HG03159 (cell line): ENCODE data around the gene USP47.

Experiments used
- ATAC-seq: cut with Tn5 transposase; IDR thresholded peaks from one replicate; pipeline ENCODE4 v1.9.1; 2021; ENCODE audit warnings: mild to moderate bottlenecking, moderate library complexity; ENCODE audit not compliant: unreplicated experiment

USP47 gene

DNA sequence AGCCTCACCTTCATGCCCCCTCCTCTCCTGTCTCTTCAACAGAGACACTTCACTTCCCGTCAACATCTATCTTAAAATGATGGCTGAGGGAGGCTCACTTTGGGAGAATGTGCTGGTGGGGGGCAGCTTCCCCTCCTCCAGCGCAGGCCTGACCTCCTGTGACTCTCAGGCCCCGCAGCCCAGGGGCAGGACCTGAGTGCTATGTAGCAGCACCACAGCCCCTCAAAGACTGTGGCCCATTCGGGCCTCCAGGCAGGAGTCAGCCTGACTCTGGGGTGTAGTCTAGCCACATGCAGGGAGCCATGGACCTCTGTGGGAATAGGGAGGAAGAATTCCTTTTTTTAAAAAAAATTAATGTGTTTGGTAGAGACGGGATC, 123.0 kb downstream of the USP47 start:
- no peak for ATAC-seq

GRCh38 chr11:11965192-11965591, 123.4 kb downstream of the USP47 start:
- no peak for ATAC-seq

- ATAC-seq: no peak
These were observed 124.0 kb downstream of the USP47 start for GRCh38 chr11:11965656-11966353.

- ATAC-seq: no peak
These were observed 124.6 kb downstream of the USP47 start for GRCh38 chr11:11966354-11966741.

DNA sequence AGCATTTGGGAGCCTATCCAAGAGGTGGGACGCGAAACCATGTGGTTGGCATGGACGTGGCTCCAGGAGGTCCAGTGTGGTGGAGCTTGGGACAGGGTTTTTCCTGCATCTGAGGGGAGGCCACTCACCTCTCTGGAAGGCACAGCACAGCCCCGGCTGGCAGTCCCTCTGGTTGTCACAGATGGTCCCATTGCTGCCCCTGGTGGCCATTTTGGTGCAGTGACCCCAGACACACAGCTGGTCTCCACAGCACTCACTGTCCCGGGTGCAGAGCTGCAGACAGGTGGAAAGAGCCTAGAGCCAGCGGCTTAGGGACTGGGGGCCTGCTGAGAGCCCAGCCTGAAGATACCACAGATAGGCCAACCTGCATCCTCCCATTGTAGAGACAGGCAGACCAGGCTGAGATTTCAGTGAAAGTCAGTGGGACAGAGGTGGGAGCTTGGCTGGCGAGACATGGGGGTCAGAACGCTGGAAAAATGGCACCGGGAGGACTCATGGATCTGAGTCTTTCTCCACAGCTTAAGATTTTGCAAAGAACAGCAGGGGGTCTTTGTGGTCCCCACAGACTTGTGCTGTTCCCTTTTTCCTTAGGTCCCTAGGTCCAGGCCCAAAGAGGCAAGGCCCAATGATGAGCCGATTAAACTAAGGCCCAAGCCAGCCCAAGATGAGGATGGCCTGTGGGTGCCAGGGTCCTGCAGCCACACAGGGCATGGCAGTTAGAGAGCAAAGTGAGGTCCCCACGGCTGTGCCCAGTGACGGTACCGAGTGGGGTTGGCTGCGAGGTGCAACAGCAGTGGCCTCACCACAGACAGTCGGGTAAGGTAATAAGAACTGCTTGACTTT, 125.3 kb downstream of the USP47 start:
- peak; percentile 95 for ATAC-seq

DNA sequence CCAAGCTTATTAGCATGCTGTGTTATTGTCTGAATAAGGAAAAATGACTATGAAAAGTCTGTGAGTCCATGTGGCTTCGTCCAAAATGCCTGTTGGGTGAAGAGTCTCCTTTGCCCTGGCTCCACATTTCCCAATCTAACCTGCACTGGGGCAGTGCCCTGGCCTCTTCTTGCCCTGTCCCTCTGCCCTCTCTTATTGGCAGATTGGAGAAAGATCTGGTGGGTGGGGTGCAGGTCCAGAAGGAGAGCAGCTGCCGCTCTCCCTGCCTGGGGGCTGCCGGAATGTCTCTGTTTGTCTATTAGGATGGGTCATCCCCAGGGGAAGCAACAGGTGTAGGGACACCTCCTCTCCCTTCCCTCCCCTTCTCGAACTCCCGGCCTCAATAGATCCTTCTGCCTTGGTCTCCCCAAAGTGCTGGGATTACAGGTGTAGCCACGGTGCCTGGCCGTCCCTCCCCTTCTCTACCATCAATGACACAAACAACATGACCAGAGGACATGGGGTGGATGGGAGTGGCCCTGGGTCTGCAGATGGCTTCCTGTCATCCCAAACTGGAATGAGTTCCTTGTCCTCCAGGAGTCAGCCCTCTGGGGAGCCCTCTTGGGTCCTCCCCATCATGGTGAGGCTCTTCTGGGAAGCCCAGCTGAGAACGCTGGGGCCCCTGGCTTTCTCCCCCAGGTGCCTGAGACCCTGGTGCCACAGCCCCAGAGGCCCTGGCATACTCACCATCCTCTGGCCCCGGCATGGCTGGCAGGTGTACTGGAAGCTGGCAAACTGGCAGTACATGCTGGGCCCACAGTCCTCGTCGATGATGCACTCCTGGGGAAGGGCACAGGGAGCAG, 126.1 kb downstream of the USP47 start:
- ATAC-seq: no peak

GRCh38 chr11:11968511-11969280, 126.9 kb downstream of the USP47 start:
- ATAC-seq: no peak

DNA sequence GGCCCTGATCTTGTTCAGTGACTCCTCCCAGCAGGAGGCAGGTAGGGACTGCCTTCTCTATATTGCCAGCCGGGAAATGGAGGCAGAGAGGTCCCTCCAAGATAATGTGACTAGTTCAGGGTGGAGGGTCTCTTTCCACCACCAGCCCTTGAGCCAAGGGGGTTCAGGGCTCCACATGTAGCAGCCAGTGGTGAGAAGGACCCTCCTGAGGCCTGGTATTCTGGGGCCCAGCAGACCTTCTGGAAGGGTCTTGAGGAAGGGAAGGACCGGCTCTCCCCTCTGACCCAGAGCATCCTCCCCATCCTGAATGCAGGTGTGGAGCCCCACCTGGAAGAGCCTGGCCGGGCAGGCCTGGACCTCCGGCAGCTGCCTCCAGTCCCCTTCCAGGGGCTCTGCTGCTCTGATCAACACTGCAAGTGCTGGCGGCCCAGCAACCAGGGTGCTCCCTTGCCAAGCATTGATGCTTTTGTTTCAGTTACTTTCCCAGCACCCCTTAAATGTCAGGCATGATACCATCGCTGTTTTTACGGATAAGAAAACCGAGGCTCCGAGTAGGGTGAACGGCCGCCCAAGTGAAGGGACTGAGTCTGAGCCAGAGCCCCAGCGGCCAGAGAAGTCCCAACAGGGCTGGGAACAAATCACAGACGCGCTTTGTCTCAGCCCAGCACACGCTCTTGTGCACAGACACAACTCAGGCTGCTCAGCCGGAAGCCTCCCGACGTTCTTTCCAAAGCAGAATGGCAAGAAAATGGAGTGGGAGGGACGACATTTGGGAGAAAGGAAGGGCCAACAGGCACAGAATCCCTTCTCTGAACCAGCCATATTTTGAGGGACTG, 127.8 kb downstream of the USP47 start:
- ATAC-seq: no peak

DNA sequence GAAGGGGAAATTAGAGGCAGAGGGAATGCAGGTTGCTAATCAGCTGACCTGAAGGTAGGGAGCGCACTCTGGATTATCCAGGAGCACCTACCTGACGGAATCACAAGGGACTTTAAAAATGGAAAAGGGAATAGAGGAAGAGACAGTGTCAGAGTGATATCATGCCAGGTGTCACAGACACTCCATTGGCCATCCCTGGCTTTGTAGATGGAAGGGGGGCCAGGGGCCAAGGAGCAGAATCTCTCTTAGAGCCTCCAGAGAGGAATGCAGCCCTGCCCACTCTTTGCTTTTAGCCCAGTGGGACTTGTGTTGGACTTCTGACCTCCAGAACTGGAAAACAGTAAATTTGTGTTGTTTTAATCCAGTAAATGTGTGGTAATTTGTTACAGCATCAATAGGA, 128.8 kb downstream of the USP47 start:
- ATAC-seq: no peak

GRCh38 chr11:11971906-11972547, 130.3 kb downstream of the USP47 start:
- ATAC-seq: no peak

GRCh38 chr11:11972730-11973341, 131.1 kb downstream of the USP47 start:
- no peak for ATAC-seq

GRCh38 chr11:11973361-11973800, 131.6 kb downstream of the USP47 start:
- ATAC-seq: no peak

DNA sequence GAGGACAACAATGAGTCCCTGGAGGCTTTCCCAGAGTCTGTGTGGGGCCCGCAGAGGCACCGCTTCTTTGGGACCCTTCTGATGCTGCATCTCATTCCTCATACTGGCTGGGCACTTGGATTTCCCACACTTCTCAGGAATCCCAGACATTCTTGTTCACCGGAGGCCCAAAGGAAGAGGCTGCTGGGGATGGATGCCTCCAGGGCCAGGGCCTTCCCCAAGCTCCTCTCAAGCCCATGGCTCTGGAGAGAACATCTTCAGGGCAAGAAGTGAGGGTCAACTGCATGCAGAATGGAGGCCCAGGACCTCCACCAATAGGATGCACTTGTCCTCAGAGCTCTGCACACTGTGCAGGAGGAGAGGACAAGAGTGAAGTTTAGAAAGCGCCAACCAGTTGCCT, 132.1 kb downstream of the USP47 start:
- no peak for ATAC-seq

- ATAC-seq: no peak
These were observed 133.7 kb downstream of the USP47 start for GRCh38 chr11:11975201-11976092.

DNA sequence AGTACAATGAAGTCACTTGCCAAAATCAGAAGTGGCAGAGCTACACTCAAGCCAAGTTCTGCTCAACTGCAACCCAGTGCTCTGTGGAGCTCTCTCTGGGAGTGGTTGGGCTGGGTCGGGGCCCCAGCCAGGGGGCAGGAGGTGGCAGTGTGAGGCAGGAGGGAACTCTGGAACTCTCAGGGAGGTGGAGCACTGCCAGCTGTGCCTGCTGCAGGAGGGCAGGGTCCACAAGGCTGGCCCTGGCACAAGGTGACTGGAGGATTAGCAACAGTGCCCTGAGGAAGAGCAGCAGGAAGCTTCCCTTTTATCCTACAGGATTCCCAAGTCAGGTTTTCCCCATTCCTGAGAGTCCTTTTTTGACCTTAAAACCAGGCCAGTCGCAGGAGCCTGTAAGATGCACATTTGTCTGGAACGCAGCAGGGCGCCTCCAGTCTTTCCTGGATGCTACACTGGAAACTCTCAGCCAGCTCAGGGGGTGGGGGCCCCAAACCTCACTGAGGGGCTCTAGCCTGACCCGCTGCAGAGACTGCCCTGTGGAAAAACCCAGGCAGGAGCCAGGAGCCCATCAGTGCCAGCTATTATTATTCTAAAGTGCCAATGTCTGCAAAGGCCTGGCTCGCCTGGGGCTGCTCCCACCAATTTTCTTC, 134.8 kb downstream of the USP47 start:
- ATAC-seq: no peak

GRCh38 chr11:11977206-11977938, 135.6 kb downstream of the USP47 start:
- ATAC-seq: no peak
